IMR-90 (cell line): ENCODE data around the gene HEYL.

ENCODE experiments used
- CEBPB ChIP-seq: IDR thresholded peaks from 2 replicates; pipeline ENCODE4 v1.6.1; 2012; ENCODE audit warnings: low read depth, low read length, improper control_type of control experiment
- CTCF ChIP-seq: conservative IDR thresholded peaks from 2 replicates; pipeline ENCODE4 v1.5.1; 2012; ENCODE audit warnings: mild to moderate bottlenecking, low read depth, low read length, improper control_type of control experiment

- TF ChIP-seq CTCF: no peak
- TF ChIP-seq CEBPB: no peak
Measured at GRCh38 chr1:39623053-39623452, 16.4 kb downstream of the HEYL start.
